Heart left ventricle (tissue), 16 donors: ENCODE results near the gene SLC35B4. TPM values are rescaled to one million over a fixed set of nuclear protein-coding genes. Genes with fewer than 3 reads are reported as not detected.

Source experiments
- ATAC-seq, 4 donors: fragments of 200-7000 bp; cut with Tn5 transposase; one replicate each; pipeline ENCODE4 v1.9.1; 2020 to 2022; ENCODE audit warnings: moderate library complexity in 4 of 4, mild to moderate bottlenecking in 3 of 4, moderate number of reproducible peaks in 1 of 4
- DNase-seq, 5 donors: peaks; one replicate each; pipeline ENCODE4 v3.0.0-alpha.2; 2020
- H3K27ac ChIP-seq, 12 donors: fragments of 200-600 bp; sonication (generic) in 4 of 12; one replicate each; pipeline versions ENCODE4 v1.5.0 to v1.8.0; 2016 to 2022; ENCODE audit warnings: mild to moderate bottlenecking in 2 of 12
- H3K27me3 ChIP-seq, 9 donors: fragments of 200-600 bp; sonication (generic) in 2 of 9; one replicate each; pipeline versions ENCODE4 v1.5.1 to v1.8.0; 2016 to 2022; ENCODE audit warnings: mild to moderate bottlenecking in 3 of 9
- H3K36me3 ChIP-seq, 9 donors: fragments of 200-600 bp; sonication (generic) in 2 of 9; one replicate each; pipeline versions ENCODE4 v1.5.0 to v1.8.0; 2018 to 2022; ENCODE audit warnings: mild to moderate bottlenecking in 2 of 9
- H3K4me1 ChIP-seq, 12 donors: fragments of 200-600 bp; sonication (generic) in 4 of 12; one replicate each; pipeline versions ENCODE4 v1.5.0 to v1.8.0; 2016 to 2022; ENCODE audit warnings: mild to moderate bottlenecking in 3 of 12
- H3K4me3 ChIP-seq, 12 donors: fragments of 200-600 bp; sonication (generic) in 4 of 12; one replicate each; pipeline versions ENCODE4 v1.5.0 to v1.8.0; 2017 to 2022; ENCODE audit warnings: mild to moderate bottlenecking in 9 of 12, moderate library complexity in 4 of 12
- H3K9me3 ChIP-seq, 12 donors: fragments of 200-600 bp; sonication (generic) in 4 of 12; one replicate each; pipeline versions ENCODE4 v1.5.0 to v1.8.0; 2016 to 2022; ENCODE audit warnings: mild to moderate bottlenecking in 1 of 12
- CTCF ChIP-seq, 12 donors: fragments of 200-600 bp; sonication (generic) in 4 of 12; IDR thresholded peaks; one replicate each; pipeline versions ENCODE4 v1.5.0 to v1.8.0; 2018 to 2022; ENCODE audit warnings: antibody characterized with exemption in 12 of 12, mild to moderate bottlenecking in 5 of 12
- POLR2A ChIP-seq, 2 donors: fragments of 450-650 bp; IDR thresholded peaks; one replicate each; pipeline ENCODE4 v1.6.1; 2017; ENCODE audit warnings: antibody characterized with exemption in 2 of 2, mild to moderate bottlenecking in 2 of 2, moderate library complexity in 2 of 2
- WGBS, 4 donors: extraction: QIAGEN DNeasy Blood & Tissue Kit in 2 of 4; methylation state at CpG; one replicate each; pipeline versions ENCODE4 v1.1.5 to v1.1.7; 2013 to 2018; 5-methylcytosine and 5-hydroxymethylcytosine counted together
- intact Hi-C, 10 donors: fragments of 100-400 bp; cut with DNase I; formaldehyde crosslinking; loops; one replicate each; pipeline versions ENCODE4 v1.11.1 to v1.14.2; 2022
- polyA plus RNA-seq, 2 donors: library from polyadenylated mRNA; stranded (reverse); fragments of 200-250 nt; gene quantifications; one replicate each; pipeline ENCODE4 v1.2.3, GENCODE V29; 2013
- total RNA-seq, 9 donors: library from RNA; depleted of rRNA in 2 of 9; stranded (reverse); fragments of >200 nt in 2 of 9; fragmentation: NEBNext Ultra II Directional in 3 of 9; extraction: Animal tissue kit (Norgen Biotek cat#: 25700) in 3 of 9; gene quantifications; one replicate each; pipeline versions ENCODE4 v1.1.0 to v1.2.4, GENCODE V29; 2016 to 2023
- donor health status: ischemic (EF 13 %, LVEDD 7.1; RV severe dilation, severe dysfunction).
- donor health status: healthy with polysubstance abuse.
- donor health status: DM: no; HTN: yes; CAD: no.
- donor health status: DM: no; HTN: no; CAD: no.
- donor health status: ischemic (EF 25% LVEDD 6.9; RV normal size, moderate dysfunction).
- donor health status: ischemic (EF 25% LVEDD 5.7; RV mildly dilated, moderate dysfunction).
- donor health status: healthy.
- donor health status: DM: yes; HTN: yes; CAD: no.
- donor health status: ischemic (EF 35%, LVEDD 5.7; RV mildly dilated, moderate dysfunction).
- donor health status: nonischemic (EF 11% LVEDD 7.7; RV severe dilation, severe dysfunction).
- donor health status: DM: yes; HTN: yes; CAD: no.
- donor health status: PGD.
- donor health status: ischemic (EF 29% LVEDD 5.4; RV normal size, mild dysfunction).
- donor health status: nonischemic (EF 23%, LVEDD 6.1; RV moderate dilation, normal function).

Gene SLC35B4
- total and polyA plus RNA-seq, 11 donors: 2.6 to 8.6 (median 5.4) TPM

GRCh38 chr7:134254311-134254710 lies 62.4 kb downstream of the SLC35B4 start:
- H3K4me1 ChIP-seq: no peaks in the 10 kb centered on the region
- intact Hi-C loops: no loop called here
- no peaks in the 10 kb centered on the region for H3K36me3 ChIP-seq
- DNase-seq: no peak
- TF ChIP-seq POLR2A (IDR thresholded peaks at IDR 0.05) (no peak), CTCF (IDR thresholded peaks at IDR 0.05) (no peak)
- no peak overlapping the region for H3K4me3 ChIP-seq
- H3K27me3 ChIP-seq: no peaks in the 10 kb centered on the region
- H3K27ac ChIP-seq: no peak overlapping the region
- ATAC-seq: no peak
- peaks cover 0 to 5% (median 0%) of the 10 kb centered on the region in 12 donors for H3K9me3 ChIP-seq
- WGBS, 4 donors: 82 to 91% (median 88%) methylated on average over 3 of the region's 3 CpGs

GRCh38 chr7:134248196-134248595 lies 68.5 kb downstream of the SLC35B4 start:
- H3K36me3 ChIP-seq: no peaks in the 10 kb centered on the region
- no peak overlapping the region for H3K27ac ChIP-seq
- no peak overlapping the region for H3K4me3 ChIP-seq
- no peak for TF ChIP-seq CTCF (IDR thresholded peaks at IDR 0.05)
- TF ChIP-seq POLR2A (IDR thresholded peaks at IDR 0.05): no peak
- no peaks in the 10 kb centered on the region for H3K27me3 ChIP-seq
- H3K9me3 ChIP-seq: peaks cover 0 to 4% (median 0%) of the 10 kb centered on the region in 12 donors
- no peak for ATAC-seq
- DNase-seq: no peak
- intact Hi-C loops: no loop called here
- no peaks in the 10 kb centered on the region for H3K4me1 ChIP-seq
- 76 to 85% (median 81%) methylated on average over 3 of the region's 3 CpGs for WGBS, 4 donors

- no peaks in the 10 kb centered on the region for H3K36me3 ChIP-seq
- no peak for DNase-seq
- no peak for ATAC-seq
- H3K4me1 ChIP-seq: no peaks in the 10 kb centered on the region
- TF ChIP-seq CTCF (IDR thresholded peaks at IDR 0.05) (no peak), POLR2A (IDR thresholded peaks at IDR 0.05) (no peak)
- no peaks in the 10 kb centered on the region for H3K27me3 ChIP-seq
- 85 to 92% (median 88%) methylated on average over 2 of the region's 2 CpGs for WGBS, 4 donors
- intact Hi-C loops: no loop called here
- no peak overlapping the region for H3K27ac ChIP-seq
- no peak overlapping the region for H3K4me3 ChIP-seq
- H3K9me3 ChIP-seq: peaks cover 0 to 13% (median 0%) of the 10 kb centered on the region in 12 donors
Observed at GRCh38 chr7:134246761-134247160, 70.0 kb downstream of the SLC35B4 start.

- no peak overlapping the region for H3K4me3 ChIP-seq
- H3K36me3 ChIP-seq: no peaks in the 10 kb centered on the region
- TF ChIP-seq CTCF (IDR thresholded peaks at IDR 0.05) (no peak), POLR2A (IDR thresholded peaks at IDR 0.05) (no peak)
- H3K27me3 ChIP-seq: no peaks in the 10 kb centered on the region
- H3K27ac ChIP-seq: no peak overlapping the region
- DNase-seq (no peak), ATAC-seq (no peak)
- H3K9me3 ChIP-seq: peaks cover 0 to 13% (median 0%) of the 10 kb centered on the region in 12 donors
- 73 to 83% (median 75%) methylated on average over 3 of the region's 3 CpGs for WGBS, 4 donors
- intact Hi-C loops: no loop called here
- no peaks in the 10 kb centered on the region for H3K4me1 ChIP-seq
Observed at GRCh38 chr7:134246347-134246746, 70.4 kb downstream of the SLC35B4 start.
